ENCODE measurements around the gene ILK. TPM values are rescaled to one million over a fixed set of nuclear protein-coding genes. Genes with fewer than 3 reads are reported as not detected.

Gene ILK
- total and polyA plus RNA-seq, 2 of the 13 experiments (the other 11 are each of a cell fraction or from before 2014, with no cell fraction given), result 70.3 to 108 TPM

- no peaks in the 10 kb centered on the region for H3K9me3 ChIP-seq (ENCODE audit: low read length)
- CTCF ChIA-PET (ENCODE audit: low intra/inter-chr PET ratio, low total read pairs), result no interaction called here
- DNase-seq (ENCODE audit: low spot score) (no peak), FAIRE-seq (no peak), ATAC-seq (no peak)
- 98% methylated on average over 7 of the region's 10 CpGs for WGBS (ENCODE audit: low lambda C conversion rate)
- no peak for TF ChIP-seq PRDM10 (CRISPR knock-in tag; IDR thresholded peaks at IDR 0.05; ENCODE audit: low read depth)
- no peak for TF ChIP-seq SPEN (CRISPR knock-in tag; IDR thresholded peaks at IDR 0.05; ENCODE audit: low read depth)
- TF ChIP-seq AHDC1 (CRISPR knock-in tag; IDR thresholded peaks at IDR 0.05; ENCODE audit: borderline replicate concordance), result no peak
- no peak for TF ChIP-seq NFATC3 (CRISPR knock-in tag; IDR thresholded peaks at IDR 0.05)
- no peak for TF ChIP-seq ZNF746 (CRISPR knock-in tag; IDR thresholded peaks at IDR 0.05)
- TF ChIP-seq SETDB1 (CRISPR knock-in tag; IDR thresholded peaks at IDR 0.05; ENCODE audit: borderline replicate concordance), result no peak
- no peak for TF ChIP-seq ZNF232 (CRISPR knock-in tag; IDR thresholded peaks at IDR 0.05; ENCODE audit: borderline replicate concordance)
- H3K36me3 ChIP-seq (replicated peaks in 1 of 2; ENCODE audit: control insufficient read depth in 1 of 2, insufficient read depth in 2 of 2, low read length in 2 of 2), result no peaks in the 10 kb centered on the region
- no peaks in the 10 kb centered on the region for H3K79me2 ChIP-seq (ENCODE audit: insufficient read depth, low read length)
- intact Hi-C loops (cut with micrococcal nuclease; ENCODE audit: unreplicated experiment) (no loop called here), in situ Hi-C loops (cut with HindIII; ENCODE audit: extremely low pct_ligation_motif_present, low pct_unique_long_range_greater_than_20kb) (no loop called here)
- no TSS peak for BruUV-seq (replicated peaks)
- H3K27me3 ChIP-seq (ENCODE audit: control insufficient read depth in 1 of 2, insufficient read depth in 2 of 2, low read length in 2 of 2), result no peaks in the 10 kb centered on the region
- H3K4me2 ChIP-seq (ENCODE audit: low read depth, low read length), result no peak overlapping the region
- no peak overlapping the region for H3K9ac ChIP-seq (ENCODE audit: insufficient read depth, low read depth, low read length)
- POLR2A ChIA-PET, result no interaction called here
- no peak overlapping the region for H3K4me3 ChIP-seq (replicated peaks in 1 of 3; ENCODE audit: insufficient read depth in 1 of 3, low read depth in 2 of 3, low read length in 3 of 3)
- H3K4me1 ChIP-seq (ENCODE audit: insufficient read depth, low read length), result no peaks in the 10 kb centered on the region
- no peaks in the 10 kb centered on the region for H4K20me1 ChIP-seq (ENCODE audit: insufficient read depth, low read length)
- H3K27ac ChIP-seq (ENCODE audit: extremely low read length, insufficient read depth, low read length), result no peak overlapping the region
- no peak overlapping the region for H2AFZ ChIP-seq (ENCODE audit: low read length)
These were observed 39.9 kb upstream of the ILK start for GRCh38 chr11:6563667-6564066.
